CD4-positive, alpha-beta memory T cell (primary cell): ENCODE data around the gene TGM2. TPM values are rescaled to one million over a fixed set of nuclear protein-coding genes. Genes with fewer than 3 reads are reported as not detected.

ENCODE experiments used
- CTCF ChIA-PET: fragments of 350-600 bp; sonication (Branson Sonifier 250); formaldehyde crosslinking; loops from one replicate; lab custom pipeline; 2021; ENCODE audit warnings: inconsistent platforms; ENCODE audit not compliant: partially characterized antibody; lab: Charles Lee
- POLR2A ChIA-PET: fragments of 350-600 bp; sonication (Branson Sonifier 250); formaldehyde crosslinking; loops from one replicate; lab custom pipeline; 2021; ENCODE audit not compliant: partially characterized antibody; lab: Charles Lee
- DNase-seq, 5 donors: peaks; one replicate each; pipeline versions ENCODE4 v3.0.0 to v3.0.0-alpha.2; 2020 to 2022; ENCODE audit warnings: mixed read lengths in 1 of 5
- H3K27ac ChIP-seq: one replicate; pipeline ENCODE4 v1.7.0; 2013; ENCODE audit warnings: low read depth, low read length
- H3K27me3 ChIP-seq: 2 replicates; pipeline ENCODE4 v1.7.0; 2013; ENCODE audit warnings: mild to moderate bottlenecking, low read length, moderate library complexity; ENCODE audit not compliant: insufficient read depth
- H3K36me3 ChIP-seq: 2 replicates; pipeline ENCODE4 v1.7.0; 2013; ENCODE audit warnings: mild to moderate bottlenecking, low read length, moderate library complexity; ENCODE audit not compliant: insufficient read depth
- H3K4me1 ChIP-seq: 2 replicates; pipeline ENCODE4 v1.7.0; 2013; ENCODE audit warnings: mild to moderate bottlenecking, low read length, moderate library complexity; ENCODE audit not compliant: insufficient read depth
- H3K4me3 ChIP-seq, 2 donors: one replicate each; pipeline ENCODE4 v1.7.0; 2013; ENCODE audit warnings: low read length in 2 of 2, mild to moderate bottlenecking in 1 of 2
- H3K9me3 ChIP-seq, 2 donors: one replicate each; pipeline ENCODE4 v1.7.0; 2013; ENCODE audit warnings: low read length in 2 of 2, control low read depth in 1 of 2; ENCODE audit not compliant: control insufficient read depth in 1 of 2
- H3K27ac Mint-ChIP-seq, 7 donors: one replicate each; pipeline ENCODE4 v1.8.0; 2020 to 2021; ENCODE audit warnings: mixed read lengths in 7 of 7, mild to moderate bottlenecking in 6 of 7, inconsistent platforms in 3 of 7, moderate library complexity in 3 of 7
- H3K27me3 Mint-ChIP-seq, 2 donors: one replicate each; pipeline ENCODE4 v1.8.0; 2020 to 2021; ENCODE audit warnings: mixed read lengths in 2 of 2
- H3K36me3 Mint-ChIP-seq, 2 donors: one replicate each; pipeline ENCODE4 v1.8.0; 2020 to 2021; ENCODE audit warnings: mixed read lengths in 2 of 2, inconsistent platforms in 1 of 2, mild to moderate bottlenecking in 1 of 2
- H3K4me1 Mint-ChIP-seq, 4 donors: one replicate each; pipeline ENCODE4 v1.8.0; 2020 to 2021; ENCODE audit warnings: mixed read lengths in 4 of 4, mild to moderate bottlenecking in 1 of 4
- H3K4me3 Mint-ChIP-seq, 8 donors: one replicate each; pipeline ENCODE4 v1.8.0; 2020 to 2021; ENCODE audit warnings: mixed read lengths in 8 of 8, mild to moderate bottlenecking in 7 of 8, moderate library complexity in 6 of 8, inconsistent platforms in 3 of 8
- H3K9me3 Mint-ChIP-seq, 8 donors: one replicate each; pipeline ENCODE4 v1.8.0; 2020 to 2021; ENCODE audit warnings: mixed read lengths in 8 of 8, mild to moderate bottlenecking in 5 of 8, inconsistent platforms in 3 of 8, moderate library complexity in 1 of 8
- intact Hi-C: fragments of 100-400 bp; cut with micrococcal nuclease; formaldehyde crosslinking; loops from one replicate; pipeline ENCODE4 v1.15.1; 2023
- polyA plus RNA-seq, 2 donors: library from polyadenylated mRNA; unstranded; fragments of 300-500 nt; fragmentation: Illumina TruSeq; gene quantifications; one replicate each; pipeline ENCODE4 v1.2.3, GENCODE V29; 2021
- total RNA-seq, 2 experiments: library from RNA; stranded (reverse); gene quantifications; one replicate each; pipeline ENCODE4 v1.2.3, GENCODE V29; 2021

The TGM2 gene
- total and polyA plus RNA-seq, 4 experiments from 2014 or later = 0.09 to 0.67 (median 0.31) TPM

DNA sequence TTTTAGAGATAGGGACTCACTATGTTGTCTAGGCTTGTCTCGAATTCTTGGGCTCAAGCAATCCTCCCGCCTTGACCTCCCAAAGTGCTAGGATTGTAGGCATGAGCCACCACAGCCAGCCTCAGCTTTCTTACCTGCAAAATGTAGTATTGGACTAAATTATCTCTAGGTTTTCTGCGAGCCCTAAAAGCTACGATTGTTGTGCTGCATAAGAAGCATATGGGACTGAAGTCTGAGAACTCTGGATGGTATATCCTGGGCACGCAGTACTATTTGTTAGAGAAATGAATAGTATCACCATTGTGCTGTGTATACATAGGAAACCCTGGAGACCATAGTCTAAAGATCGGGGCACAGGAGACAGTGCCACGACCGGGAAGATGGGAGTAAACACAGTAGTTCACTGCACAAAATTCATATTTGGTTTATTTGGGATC lies 71.4 kb downstream of the TGM2 start:
- POLR2A ChIA-PET = interaction anchor here (1.4 kb wide), 1 partner anchor 61 kb away, joined by 3 read pairs; the partner anchor contains the start of genes RPRD1B and TTI1
- Histone ChIP-seq H3K9me3 (no peaks in the 10 kb centered on the region), H3K4me3 (no peak overlapping the region), H3K27me3 (no peaks in the 10 kb centered on the region), H3K27ac (no peak overlapping the region), H3K36me3 (peaks cover 20% of the 10 kb centered on the region), H3K4me1 (peaks cover 41% of the 10 kb centered on the region)
- H3K36me3 Mint-ChIP-seq = peaks cover 27 to 35% of the 10 kb centered on the region in 2 donors
- peaks cover 22 to 44% (median 33%) of the 10 kb centered on the region in 4 donors for H3K4me1 Mint-ChIP-seq
- CTCF ChIA-PET = interaction anchor here (1.2 to 1.3 kb wide), 3 partner anchors 36 to 128 kb away, joined by 3 to 5 read pairs (median 3); no protein-coding TSS in a partner anchor
- H3K27me3 Mint-ChIP-seq = no peaks in the 10 kb centered on the region
- H3K27ac Mint-ChIP-seq = peak overlapping the region in 4 of 7 donors; percentile 17 to 69 (median 24)
- no peak overlapping the region for H3K4me3 Mint-ChIP-seq
- H3K9me3 Mint-ChIP-seq = no peaks in the 10 kb centered on the region
- no peak for DNase-seq
- intact Hi-C loops = no loop called here

DNA sequence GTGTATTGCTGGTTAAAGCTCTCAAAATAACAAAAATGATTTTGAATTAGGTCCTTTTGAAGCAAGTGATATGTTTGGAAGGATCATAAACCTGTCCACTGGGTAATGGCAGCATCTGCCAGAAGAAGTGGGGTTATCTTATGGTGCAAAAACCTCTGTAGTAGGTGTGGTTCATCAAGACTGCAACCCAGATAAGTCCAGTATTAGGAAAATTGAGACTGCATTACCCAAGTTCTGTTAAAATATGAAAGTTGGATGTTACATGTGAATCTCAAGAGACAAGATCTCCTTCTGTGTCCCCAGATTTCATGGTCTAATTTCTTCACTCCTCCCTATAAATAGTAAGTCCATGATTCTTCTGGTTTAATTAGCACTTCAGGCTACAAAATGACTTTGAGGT lies 72.2 kb downstream of the TGM2 start:
- H3K36me3 ChIP-seq = peaks cover 27% of the 10 kb centered on the region
- Mint-ChIP-seq H3K4me3 (no peak overlapping the region), H3K4me1 (peaks cover 22 to 44% (median 33%) of the 10 kb centered on the region in 4 donors), H3K27ac (peak overlapping the region in 3 of 7 donors; percentile 14 to 58 (median 48)), H3K36me3 (peaks cover 34 to 42% of the 10 kb centered on the region in 2 donors), H3K27me3 (no peaks in the 10 kb centered on the region), H3K9me3 (no peaks in the 10 kb centered on the region)
- CTCF ChIA-PET = interaction anchor here (1.2 kb wide), 2 partner anchors 35 to 129 kb away, joined by 3 to 5 read pairs; no protein-coding TSS in a partner anchor
- H3K4me3 ChIP-seq = no peak overlapping the region
- no peak for DNase-seq
- intact Hi-C loops = no loop called here
- H3K27ac ChIP-seq = no peak overlapping the region
- POLR2A ChIA-PET = no interaction called here
- no peaks in the 10 kb centered on the region for H3K9me3 ChIP-seq
- peaks cover 41% of the 10 kb centered on the region for H3K4me1 ChIP-seq
- H3K27me3 ChIP-seq = no peaks in the 10 kb centered on the region

DNA sequence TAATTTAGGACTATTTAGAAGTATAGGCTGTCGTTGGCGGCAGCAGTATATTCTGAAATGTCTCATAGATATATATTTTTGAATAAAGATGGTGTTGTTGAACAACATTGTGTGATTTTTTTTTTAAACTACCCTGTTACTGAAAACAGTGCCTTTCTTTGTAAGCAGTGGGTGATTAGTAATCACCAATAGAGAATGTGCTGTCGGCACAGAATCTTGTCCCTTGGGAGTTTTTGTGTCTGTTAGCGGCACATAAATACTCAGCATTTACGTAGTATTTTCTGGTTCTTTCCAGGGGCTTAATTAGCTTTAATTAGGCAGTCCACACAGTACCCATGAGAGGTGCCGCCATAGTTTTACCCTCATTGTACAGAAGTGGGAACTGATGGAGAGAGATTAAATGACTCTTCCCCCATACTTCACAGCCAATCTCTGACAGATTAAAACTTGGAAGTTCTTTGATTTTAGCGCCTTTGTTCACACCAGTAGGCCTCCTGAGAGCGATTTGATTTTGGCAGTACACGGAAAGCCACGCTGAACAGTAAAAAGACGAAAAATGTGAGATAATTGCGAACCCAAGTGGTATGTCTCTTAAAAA lies 72.7 kb downstream of the TGM2 start:
- H3K27me3 ChIP-seq = no peaks in the 10 kb centered on the region
- DNase-seq = no peak
- intact Hi-C loops = no loop called here
- CTCF ChIA-PET = interaction anchor here (1.0 kb wide), 1 partner anchor 19 kb away, joined by 3 read pairs; no protein-coding TSS in a partner anchor
- Mint-ChIP-seq H3K9me3 (no peaks in the 10 kb centered on the region), H3K27ac (peak overlapping the region; percentile 69 to 94 (median 84)), H3K27me3 (no peaks in the 10 kb centered on the region), H3K4me3 (peak overlapping the region in 2 of 8 donors; percentile 26 to 71), H3K4me1 (peaks cover 22 to 44% (median 33%) of the 10 kb centered on the region in 4 donors), H3K36me3 (peaks cover 38 to 48% of the 10 kb centered on the region in 2 donors)
- no peak overlapping the region for H3K27ac ChIP-seq
- H3K4me3 ChIP-seq = no peak overlapping the region
- POLR2A ChIA-PET = no interaction called here
- no peaks in the 10 kb centered on the region for H3K9me3 ChIP-seq
- peaks cover 32% of the 10 kb centered on the region for H3K36me3 ChIP-seq
- peaks cover 41% of the 10 kb centered on the region for H3K4me1 ChIP-seq

DNA sequence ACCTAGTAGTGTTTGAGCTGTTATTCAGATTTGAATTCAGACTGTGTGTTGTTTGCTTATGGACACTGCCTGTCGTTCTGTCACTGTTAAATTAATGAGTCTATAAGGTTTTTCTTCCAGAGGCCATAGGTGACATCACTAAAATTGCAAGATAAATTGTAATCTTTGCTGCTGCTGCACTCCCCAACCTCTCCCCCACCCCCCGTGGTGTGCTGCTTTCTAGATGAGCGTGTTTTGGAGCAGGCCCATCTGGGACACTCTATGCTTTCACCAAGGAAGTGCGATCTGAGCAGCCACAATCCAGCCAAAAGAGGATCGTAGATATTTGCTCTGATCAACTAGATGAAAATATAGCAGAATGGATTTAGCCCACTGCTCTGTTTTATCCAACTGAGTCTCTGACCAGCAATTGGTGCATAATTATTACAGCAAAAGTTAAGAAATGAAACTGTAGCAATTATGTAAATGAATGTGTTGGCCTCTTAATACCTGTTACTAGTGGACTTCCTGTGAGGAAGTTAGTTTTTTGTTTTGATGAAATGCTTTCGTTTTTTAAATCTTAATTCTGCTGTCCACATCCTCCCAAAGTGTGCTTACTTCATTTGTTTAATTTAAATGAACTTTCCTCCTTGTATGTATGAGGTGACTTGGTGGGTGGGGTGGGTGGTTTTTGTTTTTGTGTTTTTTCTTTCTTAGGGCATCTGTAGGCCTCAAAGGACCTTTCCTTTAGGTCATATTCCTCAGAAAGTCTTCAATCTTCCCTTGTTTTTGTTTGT lies 73.4 kb downstream of the TGM2 start:
- peaks cover 40% of the 10 kb centered on the region for H3K36me3 ChIP-seq
- no peaks in the 10 kb centered on the region for H3K27me3 Mint-ChIP-seq
- peaks cover 38 to 54% of the 10 kb centered on the region in 2 donors for H3K36me3 Mint-ChIP-seq
- no peaks in the 10 kb centered on the region for H3K9me3 ChIP-seq
- peak overlapping the region; percentile 26 for H3K27ac ChIP-seq
- no peaks in the 10 kb centered on the region for H3K9me3 Mint-ChIP-seq
- peaks cover 22 to 45% (median 33%) of the 10 kb centered on the region in 4 donors for H3K4me1 Mint-ChIP-seq
- no peak overlapping the region for H3K4me3 ChIP-seq
- H3K27ac Mint-ChIP-seq = peak overlapping the region; percentile 69 to 94 (median 84)
- ChIA-PET CTCF (interaction anchor here (1.0 kb wide), 1 partner anchor 18 kb away, joined by 3 read pairs; no protein-coding TSS in a partner anchor), POLR2A (no interaction called here)
- peaks cover 41% of the 10 kb centered on the region for H3K4me1 ChIP-seq
- intact Hi-C loops = no loop called here
- no peaks in the 10 kb centered on the region for H3K27me3 ChIP-seq
- H3K4me3 Mint-ChIP-seq = peak overlapping the region in 6 of 8 donors; percentile 24 to 71 (median 50)
- no peak for DNase-seq

DNA sequence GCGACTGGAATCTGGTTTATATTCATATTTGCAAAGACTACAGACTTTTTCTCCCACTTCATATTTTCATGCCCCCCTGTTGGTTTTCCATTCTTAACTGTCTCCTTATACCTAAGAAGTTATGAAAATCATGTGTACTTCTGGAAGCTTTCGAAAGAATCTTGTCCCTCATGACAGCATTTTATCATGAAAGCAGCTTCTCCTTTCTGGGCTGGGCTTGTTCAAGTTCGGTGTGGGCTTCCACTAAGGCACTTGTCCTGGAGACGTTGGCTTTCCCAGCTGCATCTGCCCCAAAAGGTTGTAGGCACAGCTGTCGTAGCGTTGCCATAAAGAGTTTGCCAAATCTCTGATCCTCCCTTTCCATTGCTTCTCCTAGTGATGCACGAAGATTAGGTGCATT lies 75.0 kb downstream of the TGM2 start:
- no peak for DNase-seq
- Histone ChIP-seq H3K9me3 (no peaks in the 10 kb centered on the region), H3K4me3 (no peak overlapping the region), H3K4me1 (peaks cover 41% of the 10 kb centered on the region), H3K36me3 (peaks cover 51% of the 10 kb centered on the region), H3K27ac (no peak overlapping the region), H3K27me3 (no peaks in the 10 kb centered on the region)
- Mint-ChIP-seq H3K4me1 (peaks cover 23 to 59% (median 35%) of the 10 kb centered on the region in 4 donors), H3K27me3 (no peaks in the 10 kb centered on the region), H3K27ac (peak overlapping the region in 1 of 7 donors; percentile 3), H3K9me3 (no peaks in the 10 kb centered on the region), H3K36me3 (peaks cover 50 to 69% of the 10 kb centered on the region in 2 donors), H3K4me3 (no peak overlapping the region)
- intact Hi-C loops = no loop called here
- ChIA-PET POLR2A (no interaction called here), CTCF (interaction anchor here (1.8 kb wide), 1 partner anchor 16 kb away, joined by 7 read pairs; no protein-coding TSS in a partner anchor)

DNA sequence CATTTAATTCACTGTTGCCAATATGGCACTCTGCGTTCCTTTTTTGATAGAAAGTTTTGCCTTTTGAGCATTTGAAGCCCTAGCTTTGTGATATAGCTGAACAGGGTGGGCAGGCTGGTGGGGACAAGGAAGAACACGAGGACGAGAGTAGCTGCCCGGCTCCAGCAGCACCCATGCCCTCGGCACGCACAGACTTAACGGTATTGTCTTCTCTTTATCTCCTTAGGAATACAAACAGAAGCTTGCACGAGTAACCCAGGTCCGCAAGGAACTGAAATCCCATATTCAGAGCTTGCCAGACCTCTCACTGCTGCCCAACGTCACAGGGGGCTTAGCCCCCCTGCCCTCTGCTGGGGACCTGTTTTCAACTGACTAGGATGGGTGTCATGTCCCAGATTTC lies 75.6 kb downstream of the TGM2 start:
- DNase-seq = no peak
- H3K27ac Mint-ChIP-seq = peak overlapping the region in 3 of 7 donors; percentile 25 to 32 (median 25)
- no peak overlapping the region for H3K4me3 Mint-ChIP-seq
- no peaks in the 10 kb centered on the region for H3K27me3 Mint-ChIP-seq
- POLR2A ChIA-PET = no interaction called here
- H3K4me1 Mint-ChIP-seq = peaks cover 20 to 58% (median 34%) of the 10 kb centered on the region in 4 donors
- Histone ChIP-seq H3K27me3 (no peaks in the 10 kb centered on the region), H3K4me1 (peaks cover 35% of the 10 kb centered on the region), H3K9me3 (no peaks in the 10 kb centered on the region), H3K36me3 (peaks cover 55% of the 10 kb centered on the region), H3K4me3 (no peak overlapping the region), H3K27ac (no peak overlapping the region)
- no peaks in the 10 kb centered on the region for H3K9me3 Mint-ChIP-seq
- peaks cover 53 to 74% of the 10 kb centered on the region in 2 donors for H3K36me3 Mint-ChIP-seq
- intact Hi-C loops = no loop called here
- CTCF ChIA-PET = interaction anchor here (1.8 kb wide), 1 partner anchor 16 kb away, joined by 7 read pairs; no protein-coding TSS in a partner anchor
